Psoas muscle (tissue), 8 donors: ENCODE measurements around the gene NIPBL. TPM values are rescaled to one million over a fixed set of nuclear protein-coding genes. Genes with fewer than 3 reads are reported as not detected.
"Not testable (repeated sequence)": the region's sequence is repeated elsewhere in the genome, so short reads cannot be mapped to it uniquely, and the experiment has no call there.

ENCODE experiments used
- ATAC-seq, 4 donors: fragments of 200-7000 bp; cut with Tn5 transposase; one replicate each; pipeline ENCODE4 v1.9.1; 2020; ENCODE audit warnings: moderate library complexity in 3 of 4, mild to moderate bottlenecking in 2 of 4
- DNase-seq, 2 donors: peaks; one replicate each; pipeline ENCODE4 v3.0.0-alpha.2; 2020
- H3K27ac ChIP-seq: fragments of 200-600 bp; one replicate; pipeline ENCODE4 v1.8.0; 2022
- H3K27me3 ChIP-seq, 3 donors: fragments of 200-600 bp in 1 of 3; one replicate each; pipeline versions ENCODE4 v1.6.1 to v1.8.0; 2013 to 2022; ENCODE audit warnings: low read length in 2 of 3, mild to moderate bottlenecking in 2 of 3, moderate library complexity in 1 of 3; ENCODE audit not compliant: insufficient read depth in 3 of 3
- H3K36me3 ChIP-seq, 2 donors: fragments of 200-600 bp in 1 of 2; one replicate each; pipeline versions ENCODE4 v1.6.1 to v1.8.0; 2013 to 2022; ENCODE audit warnings: low read depth in 1 of 2, mild to moderate bottlenecking in 1 of 2, moderate library complexity in 1 of 2; ENCODE audit not compliant: insufficient read depth in 1 of 2
- H3K4me1 ChIP-seq: fragments of 200-600 bp; one replicate; pipeline ENCODE4 v1.8.0; 2022
- H3K4me3 ChIP-seq: fragments of 200-600 bp; one replicate; pipeline ENCODE4 v1.8.0; 2022; ENCODE audit warnings: mild to moderate bottlenecking
- H3K9me3 ChIP-seq: fragments of 200-600 bp; one replicate; pipeline ENCODE4 v1.8.0; 2022
- CTCF ChIP-seq: fragments of 200-600 bp; IDR thresholded peaks from one replicate; pipeline ENCODE4 v1.8.0; 2022; ENCODE audit warnings: antibody characterized with exemption
- WGBS, 3 donors: extraction: QIAGEN DNeasy Blood & Tissue Kit; methylation state at CpG; one replicate each; pipeline versions ENCODE4 v1.1.6 to v1.1.7; 2013; 5-methylcytosine and 5-hydroxymethylcytosine counted together
- intact Hi-C, 2 donors: fragments of 100-400 bp; cut with DNase I; formaldehyde crosslinking; loops; one replicate each; pipeline versions ENCODE4 v1.11.0 to v1.14.2; 2022
- polyA plus RNA-seq, 3 donors: library from polyadenylated mRNA; stranded (reverse); fragments of 200-250 nt; gene quantifications; one replicate each; pipeline ENCODE4 v1.2.3, GENCODE V29; 2013
- total RNA-seq, 4 donors: library from RNA; stranded (reverse); fragmentation: NEBNext Ultra II Directional in 2 of 4; extraction: Animal tissue kit (Norgen Biotek cat#: 25700) in 2 of 4; gene quantifications; one replicate each; pipeline versions ENCODE4 v1.2.1 to v1.2.4, GENCODE V29; 2021 to 2023
- donor health status: healthy with polysubstance abuse.
- donor health status: DM: no; HTN: no; CAD: no; lungs with moderate emphysema.
- donor health status: Bipolar disorder and iron deficiency.
- donor health status: healthy.
- donor health status: DM: yes; HTN: yes; CAD: no.
- donor health status: DM: no; HTN: no; CAD: no.
- donor health status: DM: no; HTN: no; CAD: no.
- donor health status: DM: yes; HTN: yes; CAD: no.

Gene NIPBL
- total and polyA plus RNA-seq, 7 donors, result 12.5 to 51.4 (median 38.1) TPM

- intact Hi-C loops, result loop anchor here in 1 of 2 donors (5.0 kb wide), 1 partner anchor 38 kb away; no protein-coding TSS in a partner anchor
- H3K4me3 ChIP-seq, result no peak overlapping the region
- no peak for TF ChIP-seq CTCF
- no peaks in the 10 kb centered on the region for H3K9me3 ChIP-seq
- H3K36me3 ChIP-seq, result no peaks in the 10 kb centered on the region
- no peak for ATAC-seq
- H3K27me3 ChIP-seq, result no peaks in the 10 kb centered on the region
- peaks cover 45% of the 10 kb centered on the region for H3K4me1 ChIP-seq
- WGBS, 3 donors, result 80 to 98% (median 93%) methylated on average over 1 of the region's 1 CpG
- no peak for DNase-seq
- H3K27ac ChIP-seq, result no peak overlapping the region
These were observed 12.7 kb downstream of the NIPBL start for GRCh38 chr5:36889264-36889663.

- no peak for DNase-seq
- Histone ChIP-seq H3K9me3 (no peaks in the 10 kb centered on the region), H3K4me1 (peaks cover 49% of the 10 kb centered on the region), H3K27me3 (no peaks in the 10 kb centered on the region), H3K4me3 (no peak overlapping the region), H3K27ac (no peak overlapping the region), H3K36me3 (no peaks in the 10 kb centered on the region)
- no peak for ATAC-seq
- intact Hi-C loops, result no loop called here
- no peak for TF ChIP-seq CTCF
- WGBS, 3 donors, result 97 to 100% (median 98%) methylated on average over 1 of the region's 1 CpG
These were observed 14.7 kb downstream of the NIPBL start for GRCh38 chr5:36891266-36891665.

DNA sequence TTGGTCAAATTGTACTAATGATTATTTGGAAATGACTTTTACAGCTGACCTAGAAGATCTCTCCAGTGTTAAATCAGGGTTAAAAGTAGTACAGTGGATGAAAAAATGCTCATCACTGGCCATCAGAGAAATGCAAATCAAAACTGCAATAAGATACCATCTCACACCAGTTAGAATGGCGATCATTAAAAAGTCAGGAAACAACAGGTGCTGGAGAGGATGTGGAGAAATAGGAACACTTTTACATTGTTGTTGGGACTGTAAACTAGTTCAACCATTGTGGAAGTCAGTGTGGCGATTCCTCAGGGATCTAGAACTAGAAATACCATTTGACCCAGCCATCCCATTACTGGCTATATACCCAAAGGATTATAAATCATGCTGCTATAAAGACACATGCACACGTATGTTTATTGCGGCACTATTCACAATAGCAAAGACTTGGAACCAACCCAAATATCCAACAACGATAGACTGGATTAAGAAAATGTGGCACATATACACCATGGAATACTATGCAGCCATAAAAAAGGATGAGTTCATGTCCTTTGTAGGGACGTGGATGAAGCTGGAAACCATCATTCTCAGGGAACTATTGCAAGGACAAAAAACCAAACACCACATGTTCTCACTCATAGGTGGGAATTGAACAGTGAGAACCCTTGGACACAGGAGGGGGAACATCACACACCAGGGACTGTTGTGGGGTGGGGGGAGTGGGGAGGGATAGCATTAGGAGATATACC, 15.7 kb downstream of the NIPBL start:
- H3K9me3 ChIP-seq, ATAC-seq, intact Hi-C loops, DNase-seq, H3K27ac ChIP-seq, H3K27me3 ChIP-seq, H3K4me3 ChIP-seq, H3K36me3 ChIP-seq: not testable (repeated sequence)
- H3K4me1 ChIP-seq, result peaks cover 41% of the 10 kb centered on the region
- WGBS, 3 donors, result 87 to 90% (median 88%) methylated on average over 2 of the region's 6 CpGs

DNA sequence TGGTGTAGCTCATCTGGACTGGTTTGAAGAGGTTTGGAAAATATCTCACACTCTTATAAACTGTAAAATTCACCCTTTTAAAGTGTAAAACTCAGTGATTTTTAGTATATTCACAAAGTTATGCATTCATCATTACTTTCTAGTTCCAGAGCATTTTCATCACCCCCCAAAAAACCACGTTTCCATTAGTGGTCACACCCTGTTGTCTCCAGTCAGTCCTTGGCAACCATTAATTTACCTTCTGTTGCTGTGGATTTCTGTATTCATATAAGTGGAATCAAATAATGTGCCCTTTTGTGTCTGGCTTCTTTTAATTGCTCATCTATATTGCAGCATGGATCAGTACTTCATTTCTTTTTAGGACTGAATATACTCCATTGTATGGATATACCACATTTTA, 18.4 kb downstream of the NIPBL start:
- ATAC-seq (no peak), DNase-seq (no peak)
- no peaks in the 10 kb centered on the region for H3K36me3 ChIP-seq
- 29 to 79% (median 53%) methylated on average over 1 of the region's 1 CpG for WGBS, 3 donors
- peaks cover 42% of the 10 kb centered on the region for H3K4me1 ChIP-seq
- H3K27ac ChIP-seq, result no peak overlapping the region
- no peaks in the 10 kb centered on the region for H3K9me3 ChIP-seq
- no peak for TF ChIP-seq CTCF
- H3K27me3 ChIP-seq, result no peaks in the 10 kb centered on the region
- H3K4me3 ChIP-seq, result no peak overlapping the region
- intact Hi-C loops, result no loop called here

- H3K27me3 ChIP-seq, result no peaks in the 10 kb centered on the region
- H3K4me3 ChIP-seq, result no peak overlapping the region
- TF ChIP-seq CTCF, result no peak
- DNase-seq (no peak), ATAC-seq (no peak)
- no peaks in the 10 kb centered on the region for H3K36me3 ChIP-seq
- no peak overlapping the region for H3K27ac ChIP-seq
- H3K4me1 ChIP-seq, result peaks cover 49% of the 10 kb centered on the region
- intact Hi-C loops, result no loop called here
- H3K9me3 ChIP-seq, result no peaks in the 10 kb centered on the region
- WGBS, 3 donors, result 93 to 96% (median 93%) methylated on average over 8 of the region's 8 CpGs
These were observed 19.9 kb downstream of the NIPBL start for GRCh38 chr5:36896476-36896875.
